GM23338 (cell line): ENCODE results near the gene SERINC5. TPM values are rescaled to one million over a fixed set of nuclear protein-coding genes. Genes with fewer than 3 reads are reported as not detected.

Experiments used
- ATAC-seq: fragments of 200-7000 bp; cut with Tn5 transposase; 3 replicates; pipeline ENCODE4 v1.9.1; 2020
- DNase-seq: peaks from one replicate; pipeline ENCODE4 v3.0.0-alpha.2; 2015; ENCODE audit warnings: low spot score
- H2AFZ ChIP-seq: fragments of 200-600 bp; sonication (generic); 2 replicates; pipeline ENCODE4 v1.8.0; 2016; ENCODE audit warnings: antibody characterized with exemption, mild to moderate bottlenecking, moderate library complexity
- H3F3A ChIP-seq: fragments of 200-600 bp; sonication (generic); replicated peaks from 2 replicates; pipeline ENCODE4 v1.8.0; 2017; ENCODE audit warnings: antibody characterized with exemption, mixed run types, low read depth
- H3K27ac ChIP-seq: fragments of 200-600 bp; sonication (generic); 2 replicates; pipeline ENCODE4 v1.6.1; 2016; ENCODE audit warnings: low read depth
- H3K27me3 ChIP-seq: fragments of 200-600 bp; sonication (generic); 2 replicates; pipeline ENCODE4 v1.8.0; 2016; ENCODE audit warnings: mild to moderate bottlenecking, mixed run types, moderate library complexity; ENCODE audit not compliant: insufficient read depth
- H3K36me3 ChIP-seq: fragments of 200-600 bp; sonication (generic); 2 replicates; pipeline ENCODE4 v1.8.0; 2016; ENCODE audit warnings: mild to moderate bottlenecking; ENCODE audit not compliant: insufficient read depth
- H3K4me1 ChIP-seq: fragments of 200-600 bp; sonication (generic); 2 replicates; pipeline ENCODE4 v1.8.0; 2016; ENCODE audit warnings: mild to moderate bottlenecking, moderate library complexity; ENCODE audit not compliant: insufficient read depth
- H3K4me2 ChIP-seq: fragments of 200-600 bp; sonication (generic); 2 replicates; pipeline ENCODE4 v1.7.1; 2017; ENCODE audit warnings: mixed run types
- H3K4me3 ChIP-seq: fragments of 200-600 bp; sonication (generic); 2 replicates; pipeline ENCODE4 v1.6.1; 2016; ENCODE audit warnings: mixed run types
- H3K79me2 ChIP-seq: fragments of 200-600 bp; sonication (generic); replicated peaks from 2 replicates; pipeline ENCODE4 v1.8.0; 2017; ENCODE audit warnings: mild to moderate bottlenecking; ENCODE audit not compliant: insufficient read depth
- H3K9me2 ChIP-seq: fragments of 200-600 bp; sonication (generic); 2 replicates; pipeline ENCODE4 v1.8.0; 2017; ENCODE audit not compliant: insufficient read depth
- H4K20me1 ChIP-seq: fragments of 200-600 bp; sonication (generic); replicated peaks from 2 replicates; pipeline ENCODE4 v1.8.0; 2017; ENCODE audit warnings: mild to moderate bottlenecking; ENCODE audit not compliant: insufficient read depth
- H3K27ac Mint-ChIP-seq: 2 replicates; pipeline ENCODE4 v1.8.0; 2020; ENCODE audit warnings: inconsistent platforms, mild to moderate bottlenecking, moderate library complexity, mixed read lengths
- H3K27me3 Mint-ChIP-seq: 3 replicates; pipeline ENCODE4 v1.8.0; 2022; ENCODE audit warnings: low read depth, mild to moderate bottlenecking, moderate library complexity, mixed read lengths, inconsistent platforms; ENCODE audit not compliant: insufficient read depth, poor library complexity
- H3K36me3 Mint-ChIP-seq: 3 replicates; pipeline ENCODE4 v1.8.0; 2021; ENCODE audit warnings: low read depth, mild to moderate bottlenecking, inconsistent platforms, moderate library complexity, mixed read lengths
- H3K4me1 Mint-ChIP-seq: 3 replicates; pipeline ENCODE4 v1.8.0; 2020; ENCODE audit warnings: mild to moderate bottlenecking, inconsistent platforms, mixed read lengths
- H3K4me3 Mint-ChIP-seq: 3 replicates; pipeline ENCODE4 v1.8.0; 2021; ENCODE audit warnings: moderate library complexity, mild to moderate bottlenecking, inconsistent platforms, mixed read lengths
- H3K9me3 Mint-ChIP-seq: 3 replicates; pipeline ENCODE4 v1.8.0; 2020; ENCODE audit warnings: moderate library complexity, mild to moderate bottlenecking, inconsistent platforms, mixed read lengths
- CREB1 ChIP-seq: fragments of 250-450 bp; sonication (Bioruptor Pico); IDR thresholded peaks from 2 replicates; pipeline ENCODE4 v1.5.0; 2020; ENCODE audit warnings: low read depth, mild to moderate bottlenecking, moderate library complexity
- CTCF ChIP-seq, 2 experiments: fragments of 200-600 bp in 1 of 2; sonication (generic) in 1 of 2; conservative IDR thresholded peaks; 2 replicates each; pipeline versions ENCODE4 v1.5.1 to v1.6.1; 2016 to 2017; ENCODE audit warnings: antibody characterized with exemption in 2 of 2, low read depth in 2 of 2, mild to moderate bottlenecking in 2 of 2, moderate library complexity in 1 of 2
- EZH2 ChIP-seq: fragments of 200-600 bp; sonication (generic); IDR thresholded peaks from one replicate; pipeline ENCODE4 v1.8.0; 2017; ENCODE audit warnings: antibody characterized with exemption, mild to moderate bottlenecking, low read depth; ENCODE audit not compliant: unreplicated experiment
- EZH2phosphoT487 ChIP-seq: fragments of 200-600 bp; sonication (generic); IDR thresholded peaks from one replicate; pipeline ENCODE4 v1.8.1; 2018; ENCODE audit warnings: antibody characterized with exemption; ENCODE audit not compliant: unreplicated experiment
- JUNB ChIP-seq: IDR thresholded peaks from one replicate; pipeline ENCODE4 v1.6.1; 2016; ENCODE audit warnings: antibody characterized with exemption; ENCODE audit not compliant: unreplicated experiment
- POLR2AphosphoS5 ChIP-seq: IDR thresholded peaks from 2 replicates; pipeline ENCODE4 v1.6.1; 2016; ENCODE audit warnings: antibody characterized with exemption, low read depth
- REST ChIP-seq: IDR thresholded peaks from one replicate; pipeline ENCODE4 v1.6.1; 2018; ENCODE audit warnings: antibody characterized with exemption; ENCODE audit not compliant: unreplicated experiment
- STAT1 ChIP-seq: IDR thresholded peaks from one replicate; pipeline ENCODE4 v1.6.1; 2016; ENCODE audit warnings: antibody characterized with exemption; ENCODE audit not compliant: unreplicated experiment
- ZNF114 ChIP-seq: fragments of 250-450 bp; sonication (Bioruptor Pico); IDR thresholded peaks from 2 replicates; pipeline ENCODE4 v1.5.0; 2020; ENCODE audit warnings: mild to moderate bottlenecking, moderate library complexity
- polyA plus RNA-seq: library from polyadenylated mRNA; unstranded; fragments of >200 nt; fragmentation: Nextera tagmentation; extraction: Ambion mirVana; gene quantifications from 2 replicates; pipeline ENCODE4 v1.2.1, GENCODE V29; 2016
- total RNA-seq: library from RNA; depleted of rRNA; stranded (reverse); fragments of >200 nt; shearing (Covaris generic); gene quantifications from 2 replicates; pipeline ENCODE4 v1.2.3, GENCODE V29; 2014
- TF ChIP-seq, protein P1 (sequence below): fragments of 250-450 bp; sonication (Bioruptor Pico); IDR thresholded peaks from 2 replicates; pipeline ENCODE4 v1.5.0; 2020; ENCODE audit warnings: mild to moderate bottlenecking, moderate library complexity

Gene SERINC5
- total and polyA plus RNA-seq, 2 experiments from 2014 or later, result 34.0 to 107 TPM

- no peak for TF ChIP-seq REST
- TF ChIP-seq EZH2phosphoT487, result no peak
- TF ChIP-seq POLR2AphosphoS5, result no peak
- no peak for TF ChIP-seq EZH2
These were observed 139.8 kb downstream of the SERINC5 start (continued) for GRCh38 chr5:80116000-80116399.

DNA sequence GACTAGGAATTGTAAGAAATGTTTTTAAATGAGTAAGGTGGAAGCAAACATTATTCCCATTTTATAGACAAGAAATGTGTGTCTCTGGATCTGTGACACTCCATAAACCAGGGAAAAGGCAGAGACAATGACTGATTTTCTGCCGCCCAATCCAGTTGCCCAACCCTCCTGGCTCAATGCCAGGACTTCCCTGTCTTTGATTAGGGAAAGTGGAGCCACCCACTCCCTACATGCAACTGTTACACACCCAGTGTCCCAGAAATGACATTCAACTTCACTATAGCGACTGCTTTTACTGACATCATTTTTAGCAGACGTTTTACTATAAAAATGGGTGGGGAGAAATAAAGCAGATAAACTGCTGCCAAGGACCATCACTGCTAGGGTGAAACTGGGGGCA is 141.0 kb downstream of the SERINC5 start:
- Mint-ChIP-seq H3K9me3 (peaks cover 18% of the 10 kb centered on the region), H3K36me3 (peaks cover 20% of the 10 kb centered on the region), H3K4me3 (no peak overlapping the region), H3K4me1 (peaks cover 27% of the 10 kb centered on the region), H3K27ac (no peak overlapping the region), H3K27me3 (peaks cover 10% of the 10 kb centered on the region)
- TF ChIP-seq CTCF (conservative IDR thresholded peaks at IDR 0.05; ENCODE audit: low read depth in 2 of 2), result no peak
- TF ChIP-seq EZH2, result no peak
- TF ChIP-seq, protein P1, sequence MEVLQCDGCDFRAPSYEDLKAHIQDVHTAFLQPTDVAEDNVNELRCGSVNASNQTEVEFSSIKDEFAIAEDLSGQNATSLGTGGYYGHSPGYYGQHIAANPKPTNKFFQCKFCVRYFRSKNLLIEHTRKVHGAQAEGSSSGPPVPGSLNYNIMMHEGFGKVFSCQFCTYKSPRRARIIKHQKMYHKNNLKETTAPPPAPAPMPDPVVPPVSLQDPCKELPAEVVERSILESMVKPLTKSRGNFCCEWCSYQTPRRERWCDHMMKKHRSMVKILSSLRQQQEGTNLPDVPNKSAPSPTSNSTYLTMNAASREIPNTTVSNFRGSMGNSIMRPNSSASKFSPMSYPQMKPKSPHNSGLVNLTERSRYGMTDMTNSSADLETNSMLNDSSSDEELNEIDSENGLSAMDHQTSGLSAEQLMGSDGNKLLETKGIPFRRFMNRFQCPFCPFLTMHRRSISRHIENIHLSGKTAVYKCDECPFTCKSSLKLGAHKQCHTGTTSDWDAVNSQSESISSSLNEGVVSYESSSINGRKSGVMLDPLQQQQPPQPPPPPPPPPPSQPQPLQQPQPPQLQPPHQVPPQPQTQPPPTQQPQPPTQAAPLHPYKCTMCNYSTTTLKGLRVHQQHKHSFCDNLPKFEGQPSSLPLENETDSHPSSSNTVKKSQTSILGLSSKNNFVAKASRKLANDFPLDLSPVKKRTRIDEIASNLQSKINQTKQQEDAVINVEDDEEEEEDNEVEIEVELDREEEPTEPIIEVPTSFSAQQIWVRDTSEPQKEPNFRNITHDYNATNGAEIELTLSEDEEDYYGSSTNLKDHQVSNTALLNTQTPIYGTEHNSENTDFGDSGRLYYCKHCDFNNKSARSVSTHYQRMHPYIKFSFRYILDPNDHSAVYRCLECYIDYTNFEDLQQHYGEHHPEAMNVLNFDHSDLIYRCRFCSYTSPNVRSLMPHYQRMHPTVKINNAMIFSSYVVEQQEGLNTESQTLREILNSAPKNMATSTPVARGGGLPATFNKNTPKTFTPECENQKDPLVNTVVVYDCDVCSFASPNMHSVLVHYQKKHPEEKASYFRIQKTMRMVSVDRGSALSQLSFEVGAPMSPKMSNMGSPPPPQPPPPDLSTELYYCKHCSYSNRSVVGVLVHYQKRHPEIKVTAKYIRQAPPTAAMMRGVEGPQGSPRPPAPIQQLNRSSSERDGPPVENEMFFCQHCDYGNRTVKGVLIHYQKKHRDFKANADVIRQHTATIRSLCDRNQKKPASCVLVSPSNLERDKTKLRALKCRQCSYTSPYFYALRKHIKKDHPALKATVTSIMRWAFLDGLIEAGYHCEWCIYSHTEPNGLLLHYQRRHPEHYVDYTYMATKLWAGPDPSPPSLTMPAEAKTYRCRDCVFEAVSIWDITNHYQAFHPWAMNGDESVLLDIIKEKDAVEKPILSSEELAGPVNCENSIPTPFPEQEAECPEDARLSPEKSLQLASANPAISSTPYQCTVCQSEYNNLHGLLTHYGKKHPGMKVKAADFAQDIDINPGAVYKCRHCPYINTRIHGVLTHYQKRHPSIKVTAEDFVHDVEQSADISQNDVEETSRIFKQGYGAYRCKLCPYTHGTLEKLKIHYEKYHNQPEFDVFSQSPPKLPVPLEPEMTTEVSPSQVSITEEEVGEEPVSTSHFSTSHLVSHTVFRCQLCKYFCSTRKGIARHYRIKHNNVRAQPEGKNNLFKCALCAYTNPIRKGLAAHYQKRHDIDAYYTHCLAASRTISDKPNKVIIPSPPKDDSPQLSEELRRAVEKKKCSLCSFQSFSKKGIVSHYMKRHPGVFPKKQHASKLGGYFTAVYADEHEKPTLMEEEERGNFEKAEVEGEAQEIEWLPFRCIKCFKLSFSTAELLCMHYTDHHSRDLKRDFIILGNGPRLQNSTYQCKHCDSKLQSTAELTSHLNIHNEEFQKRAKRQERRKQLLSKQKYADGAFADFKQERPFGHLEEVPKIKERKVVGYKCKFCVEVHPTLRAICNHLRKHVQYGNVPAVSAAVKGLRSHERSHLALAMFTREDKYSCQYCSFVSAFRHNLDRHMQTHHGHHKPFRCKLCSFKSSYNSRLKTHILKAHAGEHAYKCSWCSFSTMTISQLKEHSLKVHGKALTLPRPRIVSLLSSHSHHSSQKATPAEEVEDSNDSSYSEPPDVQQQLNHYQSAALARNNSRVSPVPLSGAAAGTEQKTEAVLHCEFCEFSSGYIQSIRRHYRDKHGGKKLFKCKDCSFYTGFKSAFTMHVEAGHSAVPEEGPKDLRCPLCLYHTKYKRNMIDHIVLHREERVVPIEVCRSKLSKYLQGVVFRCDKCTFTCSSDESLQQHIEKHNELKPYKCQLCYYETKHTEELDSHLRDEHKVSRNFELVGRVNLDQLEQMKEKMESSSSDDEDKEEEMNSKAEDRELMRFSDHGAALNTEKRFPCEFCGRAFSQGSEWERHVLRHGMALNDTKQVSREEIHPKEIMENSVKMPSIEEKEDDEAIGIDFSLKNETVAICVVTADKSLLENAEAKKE (CRISPR knock-in tag), result no peak
- no peak for TF ChIP-seq POLR2AphosphoS5
- no peak for TF ChIP-seq REST
- TF ChIP-seq JUNB, result no peak
- no peak for TF ChIP-seq STAT1
- TF ChIP-seq ZNF114 (CRISPR knock-in tag), result no peak
- TF ChIP-seq CREB1 (CRISPR knock-in tag), result no peak
- no peaks in the 10 kb centered on the region for H3F3A ChIP-seq
- no peak overlapping the region for H3K27ac ChIP-seq
- no peak for DNase-seq
- no peaks in the 10 kb centered on the region for H3K9me2 ChIP-seq
- peaks cover 26% of the 10 kb centered on the region for H3K4me1 ChIP-seq
- ATAC-seq, result no peak
- no peaks in the 10 kb centered on the region for H3K79me2 ChIP-seq
- no peaks in the 10 kb centered on the region for H3K27me3 ChIP-seq
- H3K4me3 ChIP-seq, result no peak overlapping the region
- no peak overlapping the region for H3K4me2 ChIP-seq
- no peaks in the 10 kb centered on the region for H4K20me1 ChIP-seq
- no peak overlapping the region for H2AFZ ChIP-seq
- H3K36me3 ChIP-seq, result peaks cover 7% of the 10 kb centered on the region; the same call in 1 of the 2 replicates
